A549 (cell line): Measurements from ENCODE around the gene NT5C3A.

ENCODE experiments used
- MAX ChIP-seq: IDR thresholded peaks from 2 replicates; pipeline ENCODE4 v1.6.1; 2012
- POLR2AphosphoS2 ChIP-seq: conservative IDR thresholded peaks from 2 replicates; pipeline ENCODE4 v1.6.1; 2012; ENCODE audit warnings: low read length, improper control_type of control experiment, inconsistent platforms
- TF ChIP-seq, protein P1 (sequence below): fragments of >200 bp; sonication (Bioruptor Twin); formaldehyde crosslinking; IDR thresholded peaks from 3 replicates; pipeline ENCODE4 v1.5.1; 2016

DNA sequence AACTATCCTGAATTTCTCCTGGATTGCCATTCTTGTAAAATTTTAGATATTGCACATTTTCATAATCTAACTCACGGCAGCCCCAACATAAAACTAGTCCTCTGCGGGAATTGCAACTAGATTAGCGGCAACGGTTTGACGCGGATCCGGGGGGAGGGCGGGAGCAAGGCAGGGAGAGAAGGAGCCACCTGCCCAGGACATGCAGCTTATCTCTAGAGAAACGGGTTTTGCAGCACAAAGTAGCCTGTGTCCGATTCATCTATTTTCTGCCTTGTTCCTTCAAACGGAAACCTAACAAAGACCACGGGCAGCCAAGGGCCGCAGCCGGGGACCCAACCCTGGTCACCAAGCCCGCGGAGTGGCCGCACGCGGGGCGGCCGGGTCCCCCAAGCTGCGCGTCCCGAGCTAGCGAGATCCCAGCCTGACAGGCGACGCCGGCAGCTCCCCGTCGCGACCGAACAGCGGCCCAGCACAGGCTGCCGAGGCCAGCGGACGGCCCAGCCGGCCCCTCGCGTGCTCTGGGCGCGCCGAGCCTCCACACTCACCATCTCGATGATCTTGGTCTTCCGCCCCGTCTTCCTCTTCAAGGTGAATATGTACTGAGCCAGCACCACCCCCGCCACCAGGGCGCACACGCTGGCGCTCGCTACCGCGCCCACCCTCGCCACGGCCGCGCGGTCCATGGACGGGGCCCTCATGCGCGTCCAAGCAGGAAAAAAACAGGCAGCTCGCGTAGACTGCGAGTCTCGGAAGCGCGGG, at the start of gene NT5C3A:
- TF ChIP-seq POLR2AphosphoS2 = no peak
- TF ChIP-seq, protein P1, sequence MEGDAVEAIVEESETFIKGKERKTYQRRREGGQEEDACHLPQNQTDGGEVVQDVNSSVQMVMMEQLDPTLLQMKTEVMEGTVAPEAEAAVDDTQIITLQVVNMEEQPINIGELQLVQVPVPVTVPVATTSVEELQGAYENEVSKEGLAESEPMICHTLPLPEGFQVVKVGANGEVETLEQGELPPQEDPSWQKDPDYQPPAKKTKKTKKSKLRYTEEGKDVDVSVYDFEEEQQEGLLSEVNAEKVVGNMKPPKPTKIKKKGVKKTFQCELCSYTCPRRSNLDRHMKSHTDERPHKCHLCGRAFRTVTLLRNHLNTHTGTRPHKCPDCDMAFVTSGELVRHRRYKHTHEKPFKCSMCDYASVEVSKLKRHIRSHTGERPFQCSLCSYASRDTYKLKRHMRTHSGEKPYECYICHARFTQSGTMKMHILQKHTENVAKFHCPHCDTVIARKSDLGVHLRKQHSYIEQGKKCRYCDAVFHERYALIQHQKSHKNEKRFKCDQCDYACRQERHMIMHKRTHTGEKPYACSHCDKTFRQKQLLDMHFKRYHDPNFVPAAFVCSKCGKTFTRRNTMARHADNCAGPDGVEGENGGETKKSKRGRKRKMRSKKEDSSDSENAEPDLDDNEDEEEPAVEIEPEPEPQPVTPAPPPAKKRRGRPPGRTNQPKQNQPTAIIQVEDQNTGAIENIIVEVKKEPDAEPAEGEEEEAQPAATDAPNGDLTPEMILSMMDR = no peak
- TF ChIP-seq MAX = peak; percentile 37; the same call in 1 of the 2 replicates
